Ascending aorta (tissue), 2 donors: Measurements from ENCODE around the gene INTS2. TPM values are rescaled to one million over a fixed set of nuclear protein-coding genes. Genes with fewer than 3 reads are reported as not detected.
A peak's percentile ranks its signal among the peaks of the same experiment; 100 is the strongest.

ENCODE experiments used
- DNase-seq, 2 donors: peaks; one replicate each; pipeline ENCODE4 v3.0.0-alpha.2; 2019; ENCODE audit warnings: low spot score in 2 of 2
- H3K27ac ChIP-seq, 2 donors: fragments of 200-600 bp; sonication (generic); one replicate each; pipeline ENCODE4 v1.5.1; 2016 to 2017; ENCODE audit warnings: mild to moderate bottlenecking in 1 of 2
- H3K27me3 ChIP-seq: fragments of 200-600 bp; sonication (generic); one replicate; pipeline ENCODE4 v1.5.1; 2017
- H3K36me3 ChIP-seq, 2 donors: fragments of 200-600 bp; sonication (generic); one replicate each; pipeline ENCODE4 v1.5.1; 2016
- H3K4me1 ChIP-seq, 2 donors: fragments of 200-600 bp; sonication (generic); one replicate each; pipeline ENCODE4 v1.5.1; 2016 to 2017; ENCODE audit warnings: mild to moderate bottlenecking in 1 of 2
- H3K4me3 ChIP-seq, 2 donors: fragments of 200-600 bp; sonication (generic); one replicate each; pipeline ENCODE4 v1.5.1; 2016 to 2017; ENCODE audit warnings: mild to moderate bottlenecking in 1 of 2
- H3K9me3 ChIP-seq, 2 donors: fragments of 200-600 bp; sonication (generic); one replicate each; pipeline ENCODE4 v1.5.1; 2016
- intact Hi-C: fragments of 100-400 bp; cut with DNase I; formaldehyde crosslinking; loops from one replicate; pipeline ENCODE4 v1.15.1; 2023
- total RNA-seq: library from RNA; depleted of rRNA; stranded (reverse); fragments of >200 nt; gene quantifications from one replicate; pipeline ENCODE4 v1.1.0, GENCODE V29; 2016
- TF ChIP-seq, protein P1 (sequence below), 3 experiments: fragments of 200-600 bp in 2 of 3; fragments of 450-650 bp in 1 of 3; sonication (generic) in 2 of 3; IDR thresholded peaks; one replicate each; pipeline ENCODE4 v1.5.1; 2016 to 2019; ENCODE audit warnings: antibody characterized with exemption in 3 of 3, mild to moderate bottlenecking in 1 of 3, moderate library complexity in 1 of 3

Gene INTS2
- total RNA-seq, 1 donor from 2014 or later = 2.2 TPM

DNA sequence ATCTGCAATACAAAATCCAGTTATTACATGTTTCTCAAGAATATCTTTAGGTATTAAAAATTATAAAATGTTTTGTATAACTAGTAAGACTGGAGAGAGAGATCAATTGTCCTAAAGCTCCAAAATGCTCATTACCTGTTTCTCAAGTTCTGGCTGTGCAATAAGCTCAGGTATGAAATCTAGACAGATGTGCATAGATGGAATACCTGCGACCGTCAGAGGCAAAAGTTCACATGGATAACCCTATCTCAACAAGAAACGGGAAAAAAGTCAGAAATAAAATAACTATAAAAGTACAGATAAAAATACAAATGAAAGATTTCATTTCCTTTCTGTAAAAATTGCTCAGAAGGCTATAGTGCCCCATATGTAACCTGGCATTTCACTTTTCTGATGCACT, 58.6 kb downstream of the INTS2 start:
- H3K36me3 ChIP-seq = peaks cover 12 to 29% of the 10 kb centered on the region in 2 donors

DNA sequence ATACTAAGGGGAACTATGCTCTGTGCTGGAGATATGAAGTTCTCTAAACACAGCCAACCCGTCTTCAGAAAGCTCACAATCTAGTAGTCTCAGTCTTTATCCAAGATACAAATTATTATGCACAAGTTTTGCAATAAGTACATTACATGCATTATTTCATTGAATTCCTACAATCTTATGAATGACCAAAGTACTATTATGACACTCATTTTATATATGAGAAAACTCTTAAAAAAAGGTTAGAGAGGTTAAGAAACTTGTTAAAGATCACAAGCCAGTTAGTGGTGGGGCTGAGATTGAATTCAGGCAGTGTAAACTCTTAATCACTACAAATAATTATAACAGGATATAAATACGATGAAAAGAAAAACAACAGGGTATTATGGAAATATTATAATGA, 59.7 kb downstream of the INTS2 start:
- TF ChIP-seq, protein P1, sequence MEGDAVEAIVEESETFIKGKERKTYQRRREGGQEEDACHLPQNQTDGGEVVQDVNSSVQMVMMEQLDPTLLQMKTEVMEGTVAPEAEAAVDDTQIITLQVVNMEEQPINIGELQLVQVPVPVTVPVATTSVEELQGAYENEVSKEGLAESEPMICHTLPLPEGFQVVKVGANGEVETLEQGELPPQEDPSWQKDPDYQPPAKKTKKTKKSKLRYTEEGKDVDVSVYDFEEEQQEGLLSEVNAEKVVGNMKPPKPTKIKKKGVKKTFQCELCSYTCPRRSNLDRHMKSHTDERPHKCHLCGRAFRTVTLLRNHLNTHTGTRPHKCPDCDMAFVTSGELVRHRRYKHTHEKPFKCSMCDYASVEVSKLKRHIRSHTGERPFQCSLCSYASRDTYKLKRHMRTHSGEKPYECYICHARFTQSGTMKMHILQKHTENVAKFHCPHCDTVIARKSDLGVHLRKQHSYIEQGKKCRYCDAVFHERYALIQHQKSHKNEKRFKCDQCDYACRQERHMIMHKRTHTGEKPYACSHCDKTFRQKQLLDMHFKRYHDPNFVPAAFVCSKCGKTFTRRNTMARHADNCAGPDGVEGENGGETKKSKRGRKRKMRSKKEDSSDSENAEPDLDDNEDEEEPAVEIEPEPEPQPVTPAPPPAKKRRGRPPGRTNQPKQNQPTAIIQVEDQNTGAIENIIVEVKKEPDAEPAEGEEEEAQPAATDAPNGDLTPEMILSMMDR (IDR thresholded peaks at IDR 0.05) = no peak
- no peaks in the 10 kb centered on the region for H3K9me3 ChIP-seq
- no peak overlapping the region for H3K4me3 ChIP-seq
- H3K27me3 ChIP-seq = no peaks in the 10 kb centered on the region
- no peaks in the 10 kb centered on the region for H3K4me1 ChIP-seq
- no peak for DNase-seq
- intact Hi-C loops = no loop called here
- peaks cover 12 to 29% of the 10 kb centered on the region in 2 donors for H3K36me3 ChIP-seq
- no peak overlapping the region for H3K27ac ChIP-seq

More for the DNA sequence above, 58.6 kb downstream of the INTS2 start:
- TF ChIP-seq, protein P1 (IDR thresholded peaks at IDR 0.05) = no peak
- Histone ChIP-seq H3K9me3 (no peaks in the 10 kb centered on the region), H3K4me3 (no peak overlapping the region), H3K27me3 (no peaks in the 10 kb centered on the region), H3K4me1 (no peaks in the 10 kb centered on the region), H3K27ac (no peak overlapping the region)
- intact Hi-C loops = no loop called here
- no peak for DNase-seq

DNA sequence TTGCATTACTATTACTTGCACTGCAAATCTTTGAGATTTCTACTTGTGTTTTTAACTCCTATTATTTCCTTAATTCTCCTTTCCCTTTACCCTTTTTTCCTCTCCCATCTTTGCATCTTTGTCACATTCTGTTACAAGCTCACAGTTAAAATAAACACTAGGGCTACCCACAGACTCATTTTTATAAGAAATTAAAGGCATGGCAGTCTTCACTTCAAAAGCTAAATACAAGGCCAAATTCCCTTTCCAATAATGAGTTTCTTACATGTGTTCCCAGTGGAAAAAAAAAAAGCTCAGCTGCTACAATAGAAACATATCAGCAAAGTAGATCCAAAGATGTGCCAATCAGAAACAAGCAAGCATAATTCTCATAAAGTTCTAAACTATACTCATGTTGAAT, 60.7 kb downstream of the INTS2 start:
- no peaks in the 10 kb centered on the region for H3K4me1 ChIP-seq
- H3K4me3 ChIP-seq = no peak overlapping the region
- no peak overlapping the region for H3K27ac ChIP-seq
- no peaks in the 10 kb centered on the region for H3K9me3 ChIP-seq
- no peak for DNase-seq
- TF ChIP-seq, protein P1 (IDR thresholded peaks at IDR 0.05) = no peak
- intact Hi-C loops = no loop called here
- peaks cover 12 to 27% of the 10 kb centered on the region in 2 donors for H3K36me3 ChIP-seq
- no peaks in the 10 kb centered on the region for H3K27me3 ChIP-seq

DNA sequence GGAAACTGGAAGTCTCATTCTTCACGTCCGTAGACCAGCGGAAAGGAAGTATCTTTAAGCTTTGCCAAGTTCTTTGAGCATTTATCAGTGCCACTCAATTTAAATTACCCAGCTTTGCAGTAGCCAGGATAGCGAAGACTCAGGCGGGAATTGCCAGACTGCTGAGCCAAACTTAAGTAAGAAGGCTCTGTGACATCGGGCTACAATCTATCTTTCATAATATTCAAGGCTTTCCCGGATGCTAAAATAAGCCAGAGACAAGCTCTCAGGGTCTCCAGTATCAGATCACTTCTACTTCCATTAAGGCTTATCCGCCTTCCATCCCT, 64.0 kb downstream of the INTS2 start:
- H3K27ac ChIP-seq = peak overlapping the region; percentile 72 to 82
- peaks cover 0 to 6% of the 10 kb centered on the region in 2 donors for H3K36me3 ChIP-seq
- DNase-seq = no peak
- intact Hi-C loops = loop anchor here (1.0 to 5.0 kb wide), 3 partner anchors 65 to 451 kb away; partner anchors contain the start of gene MED13
- TF ChIP-seq, protein P1 (IDR thresholded peaks at IDR 0.05) = no peak
- no peaks in the 10 kb centered on the region for H3K9me3 ChIP-seq
- no peaks in the 10 kb centered on the region for H3K27me3 ChIP-seq
- no peaks in the 10 kb centered on the region for H3K4me1 ChIP-seq
- peak overlapping the region; percentile 47 to 86 for H3K4me3 ChIP-seq

DNA sequence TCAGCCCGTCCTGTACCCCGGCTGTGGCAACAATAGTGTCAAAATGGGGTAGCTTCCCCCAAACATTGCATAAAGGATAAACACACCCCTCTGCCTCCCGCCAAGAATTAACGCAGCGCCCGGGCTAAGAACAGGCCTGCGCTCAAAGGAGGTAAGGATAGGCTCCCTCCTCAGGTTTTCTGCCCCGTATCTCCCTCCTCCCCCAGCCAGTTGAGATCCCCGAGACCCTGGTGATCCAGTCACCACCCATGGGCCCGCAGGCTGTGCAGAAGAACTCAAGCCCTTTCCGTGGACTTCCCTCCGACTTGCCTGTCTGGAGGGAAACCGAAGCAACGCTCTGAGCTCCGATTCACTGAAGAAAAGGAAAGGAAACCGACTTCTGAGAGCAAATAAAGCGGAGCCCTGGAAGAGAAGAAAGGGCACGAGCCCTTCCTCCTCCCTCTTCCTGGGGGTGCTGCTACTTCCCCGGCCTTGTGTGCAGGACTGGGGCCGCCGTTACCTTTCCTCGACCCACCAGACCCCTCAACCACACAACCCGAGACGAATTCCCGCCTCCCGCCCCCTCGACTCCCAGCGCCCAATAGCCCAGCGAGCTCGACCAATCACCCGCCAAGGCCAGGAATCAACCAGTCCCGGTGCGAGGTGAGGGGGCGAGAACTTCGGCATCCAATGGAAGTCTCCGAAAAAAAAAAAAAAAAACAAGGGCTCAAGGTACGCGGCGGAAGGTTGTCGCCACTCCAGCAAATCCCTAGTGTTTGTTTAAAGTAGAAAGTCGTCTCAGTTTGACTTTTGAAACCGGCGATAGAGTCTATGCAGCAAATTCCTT, 64.6 kb downstream of the INTS2 start, which contains the start of gene BRIP1:
TSS of gene BRIP1 (minus strand) at position 554 of the 826 bp plus-strand sequence. CDS start 1,989 bp downstream, outside the sequence.
- Histone ChIP-seq H3K4me1 (no peaks in the 10 kb centered on the region), H3K4me3 (peak within 1 kb of the TSS; percentile 47 to 86), H3K9me3 (no peaks in the 10 kb centered on the region), H3K36me3 (peaks cover 0 to 6% of the 10 kb centered on the region in 2 donors), H3K27me3 (no peaks in the 10 kb centered on the region), H3K27ac (peak within 1 kb of the TSS; percentile 72 to 82)
- peak; percentile 72 to 95 for DNase-seq
- TF ChIP-seq, protein P1 (IDR thresholded peaks at IDR 0.05) = no peak
- intact Hi-C loops = loop anchor here (1.0 to 5.0 kb wide), 3 partner anchors 65 to 450 kb away; partner anchors contain the start of gene MED13
